Activated gamma-delta T cell treated with anti-CD3 and anti-CD28 coated beads, Interleukin-2, amount 50 U/mL, for 16 hours (primary cell): ENCODE data around the gene SMIM35.
"Not testable (repeated sequence)": the region's sequence is repeated elsewhere in the genome, so short reads cannot be mapped to it uniquely, and the experiment has no call there.

Source experiments
- DNase-seq: peaks from one replicate; pipeline ENCODE4 v3.0.0-alpha.2; 2020; ENCODE audit warnings: low read depth

Gene SMIM35

GRCh38 chr11:118080296-118080695, 6.5 kb downstream of the SMIM35 start:
- DNase-seq = no peak

- DNase-seq = no peak
Measured at GRCh38 chr11:118079491-118079890, 7.3 kb downstream of the SMIM35 start.

DNA sequence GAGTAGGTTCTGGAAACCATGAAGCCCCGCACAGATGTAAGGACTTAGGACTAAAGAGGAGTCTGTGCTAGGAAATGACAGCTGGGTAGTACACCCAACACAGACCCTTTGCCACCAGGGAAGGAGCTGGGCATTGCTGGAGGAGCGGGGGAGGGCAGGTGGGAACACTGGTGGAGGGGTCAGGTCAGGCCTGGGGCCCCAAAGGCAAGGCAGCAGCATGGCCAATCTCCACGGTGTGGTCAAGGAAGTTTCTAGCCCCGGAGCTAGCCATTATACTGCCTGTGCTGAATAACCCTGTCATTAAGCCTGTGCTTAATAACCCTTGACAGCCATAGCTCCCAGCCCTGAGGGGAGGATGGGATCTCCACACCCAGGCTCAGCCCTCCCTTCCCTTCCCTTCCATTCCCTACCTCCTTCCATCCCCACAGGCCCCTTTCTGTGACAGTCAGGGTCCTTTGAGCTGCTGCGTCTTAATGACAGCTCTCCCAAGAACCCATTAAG, 7.8 kb downstream of the SMIM35 start:
- no peak for DNase-seq

GRCh38 chr11:118076754-118077281, 9.9 kb downstream of the SMIM35 start, which contains the start of gene TMPRSS4:
Gene TMPRSS4, plus strand, starts transcription at chr11:118077078. Its CDS starts 225 bp downstream, at chr11:118077303.
- DNase-seq = no peak

- DNase-seq = no peak
Measured at GRCh38 chr11:118074785-118075184, 12.0 kb downstream of the SMIM35 start.

GRCh38 chr11:118074091-118074685, 12.6 kb downstream of the SMIM35 start:
- DNase-seq = no peak

- DNase-seq = no peak
Measured at GRCh38 chr11:118073554-118073953, 13.2 kb downstream of the SMIM35 start.

GRCh38 chr11:118071416-118072030, 15.2 kb downstream of the SMIM35 start:
- DNase-seq = no peak

DNA sequence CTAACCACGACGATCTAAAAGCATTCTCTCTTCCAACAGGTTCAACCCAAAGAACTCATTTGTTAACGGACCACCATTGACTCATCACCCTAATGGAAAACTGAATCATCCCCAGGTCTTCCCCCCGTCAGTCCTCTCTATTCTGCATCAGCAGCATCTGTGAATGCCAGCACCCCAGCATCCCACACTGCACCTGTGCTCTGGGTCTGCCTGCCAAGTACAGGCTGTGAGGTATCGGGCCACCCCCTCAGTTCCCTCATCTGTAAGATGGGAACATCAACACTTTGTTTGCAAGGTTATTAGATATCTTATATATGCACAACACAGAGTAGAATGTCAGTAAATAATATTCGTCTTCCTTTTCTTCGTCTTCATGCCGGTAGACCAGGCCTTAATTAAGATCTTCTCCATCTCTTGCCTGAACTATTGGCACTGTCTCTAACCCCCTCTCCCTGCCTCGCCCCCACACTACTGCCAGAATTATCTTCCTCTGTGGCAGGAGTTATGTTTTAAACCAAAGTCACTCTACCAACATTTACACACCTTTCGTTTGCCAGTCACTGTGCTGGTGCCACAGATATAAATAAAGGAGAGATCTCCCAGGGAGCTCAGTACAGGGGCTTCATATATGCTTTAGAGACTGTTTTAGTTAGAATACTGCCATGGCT, 17.7 kb downstream of the SMIM35 start:
- no peak for DNase-seq

DNA sequence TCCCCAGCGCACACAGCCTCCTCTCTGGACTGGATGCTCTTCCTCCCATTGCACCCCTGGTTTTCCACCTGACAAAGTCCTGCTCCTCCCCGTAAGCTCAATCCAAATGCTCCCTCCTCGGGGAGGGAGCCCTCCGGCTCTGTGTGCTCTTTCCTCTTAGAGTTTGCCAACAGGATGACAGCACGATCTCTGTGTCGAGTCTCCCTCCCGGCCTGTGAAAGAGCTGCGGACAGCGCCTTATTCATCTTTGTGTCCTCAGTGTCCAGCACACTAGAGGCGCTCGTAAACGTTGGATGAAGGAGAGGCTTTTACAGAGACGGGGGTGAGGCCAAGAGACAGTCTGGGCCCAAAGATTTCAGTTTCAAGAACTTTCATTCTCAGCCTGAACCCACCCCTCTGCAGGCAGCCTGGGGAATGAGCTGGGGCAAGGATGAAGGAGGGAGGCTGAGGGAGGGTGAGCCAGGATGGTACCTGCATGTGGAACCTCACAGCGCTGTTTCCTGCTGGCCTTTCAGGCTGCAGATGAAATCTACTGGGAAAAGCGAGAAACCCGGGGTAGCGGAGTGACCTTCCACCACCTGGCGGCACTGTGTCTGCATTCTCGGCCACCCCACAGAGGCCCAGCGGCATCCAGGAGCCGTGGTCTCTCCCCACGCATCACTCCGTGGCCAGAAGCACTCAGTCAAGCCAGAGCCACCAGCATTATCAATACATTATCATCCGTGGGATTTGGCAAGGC, 18.4 kb downstream of the SMIM35 start:
- no peak for DNase-seq

DNA sequence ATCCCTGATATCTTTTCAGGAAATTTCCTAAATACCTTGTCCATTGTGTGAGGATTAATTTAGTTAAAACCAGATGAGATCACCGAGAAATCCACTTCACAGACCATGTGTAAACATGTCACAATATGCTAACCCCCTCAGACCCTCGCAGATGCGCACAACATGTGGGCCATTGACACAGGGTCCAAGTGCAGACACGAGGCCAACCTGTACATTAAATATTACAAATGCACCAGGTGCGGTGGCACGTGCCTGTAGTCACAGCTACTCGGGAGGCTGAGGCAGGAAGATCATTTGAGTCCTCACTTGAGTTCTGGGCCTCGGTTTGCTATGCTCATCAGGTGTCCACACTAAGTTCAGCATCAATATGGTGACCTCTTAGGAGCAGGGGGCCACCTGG, 19.8 kb downstream of the SMIM35 start:
- no peak for DNase-seq

GRCh38 chr11:118065384-118065783, 21.4 kb downstream of the SMIM35 start:
- no peak for DNase-seq

GRCh38 chr11:118064956-118065355, 21.8 kb downstream of the SMIM35 start:
- DNase-seq = no peak

- DNase-seq = not testable (repeated sequence)
Measured at GRCh38 chr11:118062631-118063030, 24.1 kb downstream of the SMIM35 start.

DNA sequence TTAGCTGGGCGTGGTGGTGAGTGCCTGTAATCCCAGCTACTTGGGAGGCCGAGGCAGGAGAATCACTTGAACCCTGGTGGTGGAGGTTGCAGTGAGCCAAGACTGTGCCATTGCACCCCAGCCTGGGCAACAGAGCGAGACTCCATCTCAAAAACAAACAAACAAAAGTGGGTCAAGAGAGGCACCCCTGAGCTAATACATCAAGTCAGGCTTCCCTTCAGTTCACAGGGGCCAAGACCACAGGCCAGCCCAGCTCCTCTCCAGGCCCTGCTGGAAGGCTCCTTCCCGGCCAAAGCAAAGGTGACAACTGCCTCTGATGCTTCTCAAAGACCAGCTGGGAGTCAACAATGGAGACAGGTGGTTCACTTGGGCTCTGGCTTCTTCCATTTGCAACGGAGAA, 24.6 kb downstream of the SMIM35 start:
- DNase-seq = not testable (repeated sequence)

DNA sequence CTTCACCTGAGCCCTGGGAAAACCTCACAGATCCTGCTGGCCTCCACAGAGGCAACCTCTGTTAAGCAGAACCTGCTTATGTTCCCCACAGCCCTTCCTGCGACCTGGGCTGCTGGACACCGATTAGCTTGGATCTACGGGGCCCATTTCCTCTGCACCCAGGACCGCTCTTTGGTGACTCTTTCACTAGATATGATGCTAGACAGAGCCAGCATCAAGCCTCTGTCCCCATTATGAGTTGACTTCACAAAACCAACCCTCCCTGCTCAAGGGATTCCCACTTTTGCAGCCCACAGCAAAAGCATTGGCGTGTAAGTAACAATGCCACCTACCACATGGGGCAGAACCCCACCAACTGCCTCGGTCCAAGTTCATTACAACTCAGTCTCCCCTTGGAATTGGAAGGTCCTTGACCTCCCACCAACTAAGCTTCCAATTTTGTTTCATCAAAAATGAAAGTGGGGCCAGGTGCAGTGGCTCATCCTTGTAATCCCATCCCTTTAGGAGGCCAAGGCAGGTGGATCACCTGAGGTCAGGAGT, 25.1 kb downstream of the SMIM35 start:
- DNase-seq = no peak

- DNase-seq = no peak
Measured at GRCh38 chr11:118060869-118061268, 25.9 kb downstream of the SMIM35 start.

GRCh38 chr11:118060081-118060661, 26.6 kb downstream of the SMIM35 start:
- DNase-seq = no peak

DNA sequence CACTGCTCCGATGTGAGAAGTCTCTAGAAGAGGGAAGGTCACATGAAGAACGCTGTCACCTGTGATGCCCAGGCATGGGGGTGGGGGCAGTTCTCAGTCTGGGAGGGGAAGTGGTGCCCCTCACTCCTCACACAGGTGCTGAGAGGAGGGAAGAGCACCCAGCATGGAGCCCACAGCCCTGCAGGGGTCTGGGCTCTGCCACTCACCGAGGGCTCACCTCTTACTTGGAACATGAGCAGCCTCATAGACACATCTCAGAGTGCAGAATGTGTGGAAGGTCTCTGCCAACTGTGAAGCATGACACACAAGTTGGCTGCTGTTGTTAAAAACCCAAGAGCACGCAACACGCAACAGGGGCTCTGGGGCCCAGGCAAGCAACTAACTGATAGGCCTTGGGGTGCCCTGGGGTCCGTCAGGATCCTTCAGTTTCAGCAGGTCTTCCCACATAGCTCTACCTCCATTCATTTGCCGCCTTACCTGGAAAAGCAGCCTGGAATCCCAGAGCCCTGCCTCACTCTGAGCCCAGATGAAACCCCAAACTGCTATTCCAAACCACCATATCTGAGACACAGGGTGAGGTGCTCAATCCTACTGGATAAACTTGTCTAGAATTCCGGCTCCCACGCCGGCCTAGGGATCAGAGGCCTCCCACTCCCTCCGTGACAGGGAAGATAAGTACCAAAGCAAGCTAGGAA, 27.4 kb downstream of the SMIM35 start:
- no peak for DNase-seq

- no peak for DNase-seq
Measured at GRCh38 chr11:118058311-118059245, 28.2 kb downstream of the SMIM35 start.
